Keratinocyte (primary cell): ENCODE measurements around the gene CAND2. TPM values are rescaled to one million over a fixed set of nuclear protein-coding genes. Genes with fewer than 3 reads are reported as not detected.

Experiments
- DNase-seq: peaks from one replicate; pipeline ENCODE4 v3.0.0-alpha.2; 2011; ENCODE audit warnings: low read depth, missing footprints, low spot score
- FAIRE-seq: peaks from 2 replicates; lab custom pipeline; 2011; peaks lifted over from hg19 to GRCh38; lab: Jason Lieb, UNC
- H2AFZ ChIP-seq: 2 replicates; pipeline ENCODE4 v1.6.0; 2012; ENCODE audit warnings: low read length, control low read depth, inconsistent platforms; ENCODE audit not compliant: control insufficient read depth
- H3K27ac ChIP-seq: 2 replicates; pipeline ENCODE4 v1.5.1; 2011; ENCODE audit warnings: low read length; ENCODE audit not compliant: control insufficient read depth, insufficient read depth
- H3K27me3 ChIP-seq: 3 replicates; pipeline ENCODE4 v1.6.0; 2011; ENCODE audit warnings: low read length; ENCODE audit not compliant: control insufficient read depth, insufficient read depth; ENCODE audit errors: extremely low read depth
- H3K36me3 ChIP-seq, 2 experiments: 2 replicates in 1 of 2; 3 replicates in 1 of 2; pipeline ENCODE4 v1.5.1; 2011; ENCODE audit warnings: low read length in 2 of 2, mild to moderate bottlenecking in 1 of 2; ENCODE audit not compliant: control insufficient read depth in 2 of 2, insufficient read depth in 2 of 2; ENCODE audit errors: extremely low read depth in 1 of 2
- H3K4me1 ChIP-seq: 3 replicates; pipeline ENCODE4 v1.5.1; 2011; ENCODE audit warnings: low read length; ENCODE audit not compliant: control insufficient read depth, insufficient read depth; ENCODE audit errors: extremely low read depth
- H3K4me2 ChIP-seq: 3 replicates; pipeline ENCODE4 v1.6.0; 2011; ENCODE audit warnings: low read depth, low read length; ENCODE audit not compliant: control insufficient read depth, insufficient read depth; ENCODE audit errors: extremely low read depth
- H3K4me3 ChIP-seq, 3 experiments: fragments of 200-600 bp in 1 of 3; sonication (generic) in 1 of 3; 2 replicates in 2 of 3; 3 replicates in 1 of 3; pipeline ENCODE4 v1.5.1; 2011 to 2016; ENCODE audit warnings: low read length in 3 of 3, mild to moderate bottlenecking in 3 of 3, control low read depth in 2 of 3, inconsistent platforms in 1 of 3, low read depth in 1 of 3, mixed read lengths in 1 of 3, mixed run types in 1 of 3, moderate library complexity in 1 of 3; ENCODE audit not compliant: control insufficient read depth in 2 of 3, insufficient read depth in 2 of 3; ENCODE audit errors: extremely low read depth in 1 of 3
- H3K79me2 ChIP-seq: 2 replicates; pipeline ENCODE4 v1.6.0; 2012; ENCODE audit warnings: low read length; ENCODE audit not compliant: control insufficient read depth, insufficient read depth
- H3K9ac ChIP-seq: 3 replicates; pipeline ENCODE4 v1.6.0; 2011; ENCODE audit warnings: low read length; ENCODE audit not compliant: control insufficient read depth, insufficient read depth; ENCODE audit errors: extremely low read depth
- H3K9me1 ChIP-seq: 3 replicates; pipeline ENCODE4 v1.6.0; 2011; ENCODE audit warnings: low read length; ENCODE audit not compliant: control insufficient read depth, insufficient read depth; ENCODE audit errors: extremely low read depth
- H3K9me3 ChIP-seq: 2 replicates; pipeline ENCODE4 v1.5.1; 2012; ENCODE audit warnings: low read depth, low read length; ENCODE audit not compliant: control insufficient read depth
- H4K20me1 ChIP-seq: 3 replicates; pipeline ENCODE4 v1.6.0; 2011; ENCODE audit warnings: low read length; ENCODE audit not compliant: control insufficient read depth, insufficient read depth; ENCODE audit errors: extremely low read depth
- EZH2 ChIP-seq: IDR thresholded peaks from one replicate; pipeline ENCODE4 v1.6.1; 2012; ENCODE audit warnings: inconsistent platforms, mild to moderate bottlenecking, low read length, moderate library complexity
- dilution Hi-C: fragments of 300-500 bp; cut with MboI; formaldehyde crosslinking; loops from one replicate; pipeline ENCODE4 v1.7.0; 2020; ENCODE audit warnings: low sequenced_read_pairs; ENCODE audit not compliant: extremely low pct_ligation_motif_present
- polyA plus RNA-seq, 5 experiments: library from polyadenylated mRNA; depleted of rRNA in 3 of 5; stranded (reverse) in 3 of 5; stranded (forward) in 1 of 5; unstranded in 1 of 5; fragments of >200 nt; gene quantifications; 1 replicate in 1 of 5; 2 replicates in 3 of 5; 3 replicates in 1 of 5; pipeline versions ENCODE4 v1.2.1 to v1.2.3, GENCODE V29; 2011 to 2012; ENCODE audit warnings: missing spikeins in 2 of 5, low read depth in 1 of 5, low replicate concordance in 1 of 5
- TF ChIP-seq, protein P1 (sequence below), 3 experiments: IDR thresholded peaks in 1 of 3; conservative IDR thresholded peaks in 1 of 3; optimal IDR thresholded peaks in 1 of 3; 2 replicates in 2 of 3; 3 replicates in 1 of 3; pipeline versions ENCODE3 to v1.5.1; 2011; ENCODE audit warnings: low read length in 3 of 3, mild to moderate bottlenecking in 3 of 3, moderate library complexity in 2 of 3, control low read depth in 1 of 3, inconsistent platforms in 1 of 3; ENCODE audit not compliant: insufficient read depth in 2 of 3; ENCODE audit errors: extremely low read depth in 1 of 3

CAND2 gene
- polyA plus RNA-seq, 1 donor (not counting 4 experiments of a cell fraction or from before 2014, with no cell fraction given) = 0.05 TPM

GRCh38 chr3:12807601-12808359 is 11.3 kb downstream of the CAND2 start:
- dilution Hi-C loops = no loop called here
- Histone ChIP-seq H3K27me3 (no peaks in the 10 kb centered on the region), H4K20me1 (no peaks in the 10 kb centered on the region), H3K4me3 (no peak overlapping the region), H3K36me3 (no peaks in the 10 kb centered on the region), H2AFZ (no peak overlapping the region), H3K9me3 (no peaks in the 10 kb centered on the region), H3K9ac (no peak overlapping the region), H3K4me2 (no peak overlapping the region), H3K79me2 (no peaks in the 10 kb centered on the region), H3K9me1 (no peaks in the 10 kb centered on the region), H3K27ac (no peak overlapping the region), H3K4me1 (peaks cover 3% of the 10 kb centered on the region)
- TF ChIP-seq, protein P1, sequence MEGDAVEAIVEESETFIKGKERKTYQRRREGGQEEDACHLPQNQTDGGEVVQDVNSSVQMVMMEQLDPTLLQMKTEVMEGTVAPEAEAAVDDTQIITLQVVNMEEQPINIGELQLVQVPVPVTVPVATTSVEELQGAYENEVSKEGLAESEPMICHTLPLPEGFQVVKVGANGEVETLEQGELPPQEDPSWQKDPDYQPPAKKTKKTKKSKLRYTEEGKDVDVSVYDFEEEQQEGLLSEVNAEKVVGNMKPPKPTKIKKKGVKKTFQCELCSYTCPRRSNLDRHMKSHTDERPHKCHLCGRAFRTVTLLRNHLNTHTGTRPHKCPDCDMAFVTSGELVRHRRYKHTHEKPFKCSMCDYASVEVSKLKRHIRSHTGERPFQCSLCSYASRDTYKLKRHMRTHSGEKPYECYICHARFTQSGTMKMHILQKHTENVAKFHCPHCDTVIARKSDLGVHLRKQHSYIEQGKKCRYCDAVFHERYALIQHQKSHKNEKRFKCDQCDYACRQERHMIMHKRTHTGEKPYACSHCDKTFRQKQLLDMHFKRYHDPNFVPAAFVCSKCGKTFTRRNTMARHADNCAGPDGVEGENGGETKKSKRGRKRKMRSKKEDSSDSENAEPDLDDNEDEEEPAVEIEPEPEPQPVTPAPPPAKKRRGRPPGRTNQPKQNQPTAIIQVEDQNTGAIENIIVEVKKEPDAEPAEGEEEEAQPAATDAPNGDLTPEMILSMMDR (optimal IDR thresholded peaks at IDR 0.05 in 1 of 3, IDR thresholded peaks at IDR 0.05 in 1 of 3, conservative IDR thresholded peaks at IDR 0.05 in 1 of 3; ENCODE audit: extremely low read depth in 1 of 3, insufficient read depth in 2 of 3, low read length in 3 of 3) = no peak
- TF ChIP-seq EZH2 = no peak
- DNase-seq = no peak
- no peak for FAIRE-seq

GRCh38 chr3:12808587-12808986 is 12.1 kb downstream of the CAND2 start:
- no peak overlapping the region for H2AFZ ChIP-seq
- H3K9me1 ChIP-seq = no peaks in the 10 kb centered on the region
- no peak overlapping the region for H3K27ac ChIP-seq
- no peak overlapping the region for H3K4me3 ChIP-seq
- no peak for TF ChIP-seq EZH2
- TF ChIP-seq, protein P1 (optimal IDR thresholded peaks at IDR 0.05 in 1 of 3, IDR thresholded peaks at IDR 0.05 in 1 of 3, conservative IDR thresholded peaks at IDR 0.05 in 1 of 3; ENCODE audit: extremely low read depth in 1 of 3, insufficient read depth in 2 of 3, low read length in 3 of 3) = no peak
- no peak overlapping the region for H3K9ac ChIP-seq
- no peaks in the 10 kb centered on the region for H3K36me3 ChIP-seq
- H3K27me3 ChIP-seq = no peaks in the 10 kb centered on the region
- H3K4me1 ChIP-seq = peaks cover 3% of the 10 kb centered on the region
- no peaks in the 10 kb centered on the region for H3K9me3 ChIP-seq
- H3K79me2 ChIP-seq = no peaks in the 10 kb centered on the region
- DNase-seq = no peak
- dilution Hi-C loops = no loop called here
- H4K20me1 ChIP-seq = no peaks in the 10 kb centered on the region
- no peak overlapping the region for H3K4me2 ChIP-seq
- no peak for FAIRE-seq
